A204.1 (cell line): ENCODE measurements around the gene GMDS.
"Not testable (repeated sequence)": the region's sequence is repeated elsewhere in the genome, so short reads cannot be mapped to it uniquely, and the experiment has no call there.

Experiments used
- FAIRE-seq: peaks from 2 replicates; lab custom pipeline; 2012; peaks lifted over from hg19 to GRCh38; lab: Jason Lieb, UNC

Gene GMDS

GRCh38 chr6:1858196-1858595 is 387.2 kb downstream of the GMDS start:
- FAIRE-seq, result peak; percentile 95

- FAIRE-seq, result peak; percentile 86
Measured at GRCh38 chr6:1856381-1856780, 389.0 kb downstream of the GMDS start.

GRCh38 chr6:1855890-1856289 is 389.5 kb downstream of the GMDS start:
- FAIRE-seq, result no peak

GRCh38 chr6:1854296-1854695 is 391.1 kb downstream of the GMDS start:
- no peak for FAIRE-seq

DNA sequence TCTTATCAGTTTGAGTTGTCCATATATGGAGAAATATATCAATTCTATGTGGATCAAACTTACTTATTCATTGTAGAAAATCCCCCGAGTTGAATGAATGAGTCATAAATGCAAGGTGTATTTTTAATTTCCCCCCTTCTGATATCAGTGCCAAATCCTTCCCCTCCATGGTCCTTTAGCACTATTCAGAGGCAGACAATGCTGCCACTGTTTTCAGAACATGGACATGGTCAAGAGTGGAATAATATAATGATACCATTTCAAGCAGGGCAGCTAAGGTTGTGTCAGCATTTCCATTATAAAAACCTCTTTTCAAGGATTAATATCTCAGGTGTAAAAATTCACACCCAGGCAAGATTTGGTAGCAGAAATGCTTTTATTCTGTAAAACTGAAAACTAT is 391.6 kb downstream of the GMDS start:
- no peak for FAIRE-seq

GRCh38 chr6:1851681-1852456 is 393.5 kb downstream of the GMDS start:
- FAIRE-seq, result no peak

DNA sequence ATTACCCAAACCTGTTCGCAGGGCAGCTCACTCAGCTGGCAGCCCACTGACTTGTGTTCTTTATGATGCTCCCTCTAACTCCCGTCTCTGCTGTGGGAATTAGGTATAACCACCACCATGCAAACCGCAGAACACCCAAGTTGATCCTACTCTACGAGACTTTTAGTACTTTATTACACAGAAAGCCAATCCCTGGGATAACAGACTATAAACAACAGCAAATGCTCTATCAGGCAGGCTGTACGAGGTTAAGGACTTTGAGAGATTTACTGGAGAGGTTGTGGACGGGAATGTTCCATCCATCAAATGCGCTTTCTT is 394.6 kb downstream of the GMDS start:
- FAIRE-seq, result no peak

GRCh38 chr6:1850121-1850839 is 395.1 kb downstream of the GMDS start:
- FAIRE-seq, result peak; percentile 43

GRCh38 chr6:1849691-1850090 is 395.7 kb downstream of the GMDS start:
- FAIRE-seq, result peak; percentile 29

DNA sequence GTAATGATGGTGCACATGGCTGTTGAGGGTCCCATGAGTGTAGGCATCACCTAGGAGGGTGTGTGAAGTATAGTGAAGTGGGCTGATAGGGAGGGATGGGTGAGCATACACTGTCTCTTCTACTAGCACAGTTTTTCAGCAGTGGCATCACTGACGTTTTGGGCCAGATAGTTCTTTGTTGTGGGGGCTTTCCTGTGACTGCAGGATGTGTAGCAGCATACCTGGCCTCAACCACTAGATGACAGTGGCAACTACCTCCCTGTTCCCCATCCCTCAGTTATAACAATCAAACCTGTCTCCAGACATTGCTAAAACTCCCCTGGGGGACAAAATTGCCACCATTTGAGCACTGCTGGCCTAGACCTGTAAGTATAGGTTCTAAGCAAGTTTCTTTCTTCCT is 396.7 kb downstream of the GMDS start:
- no peak for FAIRE-seq

DNA sequence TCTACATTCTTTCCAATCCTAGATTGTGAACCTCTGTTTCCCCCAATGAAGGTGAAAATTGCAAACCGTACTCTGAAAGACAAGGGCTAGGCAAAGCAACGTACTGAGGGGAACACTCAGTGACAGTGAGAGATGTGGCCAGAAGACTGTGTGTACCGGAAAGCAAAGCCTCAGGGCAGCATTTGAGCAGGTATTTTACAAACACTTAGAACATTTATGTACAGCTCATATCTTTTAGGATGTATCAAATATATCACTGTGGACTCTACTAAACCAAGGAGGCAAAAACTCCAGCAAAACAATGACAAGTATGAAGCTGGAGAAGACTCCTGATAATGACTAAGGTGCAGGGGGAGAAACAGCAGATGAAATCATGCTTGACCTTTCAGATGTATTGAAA is 398.8 kb downstream of the GMDS start:
- no peak for FAIRE-seq

DNA sequence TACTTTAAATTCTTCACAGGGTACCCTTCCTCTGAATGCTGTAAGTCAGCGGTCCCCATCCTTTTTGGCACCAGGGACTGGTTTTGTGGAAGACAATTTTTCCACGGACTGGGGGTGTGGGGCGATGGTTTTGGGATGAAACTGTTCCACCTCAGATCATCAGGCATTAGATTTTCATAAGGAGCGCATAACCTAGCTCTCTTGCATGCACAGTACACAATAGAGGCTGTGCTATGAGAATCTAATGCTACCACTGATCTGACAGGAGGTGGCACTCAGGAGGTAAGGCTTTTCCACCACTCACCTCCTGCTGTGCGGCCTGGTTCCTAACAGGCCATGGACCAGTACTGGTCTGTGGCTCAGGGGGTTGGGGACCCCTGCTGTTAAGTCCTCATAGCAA is 399.9 kb downstream of the GMDS start:
- FAIRE-seq, result not testable (repeated sequence)

DNA sequence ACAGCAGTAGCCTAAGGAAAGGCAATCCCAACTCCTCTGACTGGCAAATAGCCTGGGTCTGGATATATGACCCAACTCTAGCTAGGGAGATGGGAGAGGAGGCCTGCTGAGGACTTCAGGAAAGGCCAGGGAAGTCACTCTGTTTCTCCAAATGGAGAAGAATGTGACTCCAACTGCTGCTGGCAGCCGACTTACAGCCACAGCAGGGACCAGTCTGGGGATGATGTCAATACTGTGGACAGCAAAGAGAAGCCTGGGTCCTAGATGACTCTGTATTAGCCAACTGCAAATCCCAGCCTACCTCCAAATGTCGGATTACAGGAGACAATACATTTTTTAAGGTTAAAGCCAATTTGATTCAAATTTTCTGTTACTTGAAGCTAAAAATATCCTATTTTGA is 403.1 kb downstream of the GMDS start:
- FAIRE-seq, result no peak

DNA sequence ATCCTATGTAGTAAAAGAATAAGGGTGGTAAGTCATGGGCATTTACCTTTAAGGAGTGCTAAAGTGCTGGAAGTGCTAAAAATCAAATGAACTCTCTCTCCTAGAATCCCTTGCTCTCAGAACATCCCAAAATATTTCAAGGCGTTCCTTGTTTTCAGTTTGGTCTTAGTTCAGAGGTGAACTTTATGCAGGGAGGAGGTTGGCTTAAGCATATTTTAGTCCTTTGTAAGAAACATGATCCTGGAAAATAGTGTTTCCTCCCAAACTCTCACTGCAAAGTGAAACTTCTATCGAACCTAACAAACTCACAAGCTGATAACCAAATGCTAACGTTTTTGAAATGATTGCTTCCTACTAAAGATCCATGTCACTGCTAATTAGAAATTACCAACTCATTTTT is 404.3 kb downstream of the GMDS start:
- peak; percentile 86 for FAIRE-seq

DNA sequence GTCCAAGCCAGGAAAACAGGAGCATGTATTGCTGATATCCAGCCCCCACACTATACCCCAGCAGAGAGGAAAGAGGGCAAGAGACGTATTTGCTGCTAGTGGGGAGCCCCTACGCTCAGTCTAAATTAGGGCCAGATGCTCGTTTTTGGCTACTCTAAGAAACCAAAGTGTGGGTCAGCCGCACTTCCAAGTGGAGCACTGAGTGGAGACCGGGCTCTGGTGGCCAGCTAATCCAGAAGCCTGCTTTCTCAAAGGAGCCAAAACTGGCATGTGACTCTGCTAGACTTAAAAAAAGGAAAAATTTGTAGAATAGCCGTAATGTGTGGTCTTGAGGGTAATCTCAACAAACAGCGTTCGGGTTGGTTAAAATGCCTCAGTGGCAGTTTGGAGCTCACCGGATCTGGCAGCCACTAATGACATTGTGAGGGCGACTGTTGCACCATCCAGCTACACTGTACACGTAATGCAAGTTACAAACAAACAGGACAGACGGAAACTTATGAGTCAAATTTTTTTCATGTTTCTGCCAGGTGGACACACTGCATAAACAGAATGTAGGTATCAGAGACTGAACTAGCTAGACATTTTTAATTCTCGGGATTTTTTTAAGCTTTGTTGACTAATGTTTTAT is 404.8 kb downstream of the GMDS start:
- FAIRE-seq, result peak; percentile 86

DNA sequence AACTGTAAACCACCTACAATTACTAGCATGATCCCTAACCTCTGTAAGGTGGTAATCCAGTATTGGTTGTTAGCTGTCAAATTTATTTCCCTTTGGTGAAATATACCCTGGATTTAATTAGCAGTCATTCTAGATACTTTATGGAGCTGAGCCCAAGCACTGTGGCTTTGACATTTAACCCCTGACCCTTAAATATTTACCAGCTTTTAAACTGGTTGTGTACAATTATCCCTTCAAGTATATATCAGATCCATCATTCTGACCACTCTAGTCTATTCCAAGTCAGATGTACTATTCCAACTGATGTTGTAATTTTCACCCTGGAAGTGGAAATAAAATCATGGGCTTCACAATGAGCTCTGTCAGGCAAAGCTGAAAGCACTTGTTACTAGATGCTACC is 406.0 kb downstream of the GMDS start:
- peak; percentile 46 for FAIRE-seq

DNA sequence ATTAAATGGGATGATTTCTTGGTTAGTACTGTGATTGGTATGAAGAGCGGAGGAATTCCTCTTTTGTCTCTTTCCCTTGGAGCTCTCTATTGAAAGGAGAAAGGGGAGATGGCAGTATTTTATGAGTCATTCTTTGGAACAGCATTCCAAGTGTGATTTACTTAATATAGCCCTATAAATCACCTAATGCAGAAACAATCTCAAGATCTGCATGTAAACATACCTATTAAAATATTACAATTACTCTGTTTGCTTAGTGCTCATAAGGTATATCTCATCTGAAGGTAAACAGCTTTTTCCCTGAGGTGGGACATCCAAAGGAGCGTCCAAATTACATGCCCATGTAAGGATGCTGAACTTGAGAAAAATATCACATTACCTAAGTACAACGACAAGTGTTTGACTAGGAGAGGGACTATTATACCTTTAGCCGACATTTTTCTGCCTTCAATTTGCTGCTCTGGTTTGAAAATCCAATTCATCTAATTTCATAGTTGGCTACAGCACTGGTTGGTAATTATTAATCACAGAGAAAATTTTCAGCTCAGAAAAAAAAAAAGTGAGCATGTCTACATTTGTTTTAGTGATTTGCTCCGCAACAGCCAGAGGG is 406.7 kb downstream of the GMDS start:
- FAIRE-seq, result peak; percentile 3

DNA sequence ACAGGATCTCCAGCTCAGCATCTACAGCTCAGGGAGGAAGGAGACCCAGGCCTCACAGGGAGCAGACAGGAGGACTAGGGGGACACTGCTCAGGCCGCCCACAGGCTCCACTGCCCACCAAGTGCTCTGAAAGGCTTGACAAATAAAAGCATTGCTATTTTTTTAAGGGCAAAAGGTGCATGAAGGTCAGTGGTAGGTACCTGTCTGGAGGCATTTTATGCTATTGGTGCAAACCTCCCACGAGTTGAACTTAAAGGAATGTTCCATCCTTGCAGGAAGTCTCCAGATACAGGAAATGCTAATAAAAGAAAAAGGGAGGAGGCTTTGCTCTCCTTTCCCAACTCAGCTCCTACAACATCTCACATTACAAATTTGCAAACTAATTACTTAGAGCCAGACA is 407.6 kb downstream of the GMDS start:
- FAIRE-seq, result no peak

DNA sequence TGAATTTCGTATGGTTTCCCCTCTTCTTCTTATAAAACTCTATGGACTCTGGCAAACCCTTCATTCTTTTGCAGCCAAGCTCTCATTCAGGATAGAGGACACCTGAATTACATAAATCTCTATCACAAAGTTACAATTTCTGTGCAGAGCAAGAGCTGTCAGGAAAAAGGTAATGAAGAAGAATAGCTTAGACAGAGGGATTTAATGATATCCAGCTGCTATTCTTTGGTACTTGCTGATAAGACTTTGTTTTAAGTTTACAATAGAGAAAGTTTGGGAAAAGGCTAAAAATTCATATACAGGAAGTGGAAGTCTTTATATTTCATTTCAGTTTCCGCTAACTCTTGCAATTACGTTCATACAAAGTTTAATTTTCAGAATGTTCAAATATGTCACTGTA is 408.7 kb downstream of the GMDS start:
- FAIRE-seq, result no peak

DNA sequence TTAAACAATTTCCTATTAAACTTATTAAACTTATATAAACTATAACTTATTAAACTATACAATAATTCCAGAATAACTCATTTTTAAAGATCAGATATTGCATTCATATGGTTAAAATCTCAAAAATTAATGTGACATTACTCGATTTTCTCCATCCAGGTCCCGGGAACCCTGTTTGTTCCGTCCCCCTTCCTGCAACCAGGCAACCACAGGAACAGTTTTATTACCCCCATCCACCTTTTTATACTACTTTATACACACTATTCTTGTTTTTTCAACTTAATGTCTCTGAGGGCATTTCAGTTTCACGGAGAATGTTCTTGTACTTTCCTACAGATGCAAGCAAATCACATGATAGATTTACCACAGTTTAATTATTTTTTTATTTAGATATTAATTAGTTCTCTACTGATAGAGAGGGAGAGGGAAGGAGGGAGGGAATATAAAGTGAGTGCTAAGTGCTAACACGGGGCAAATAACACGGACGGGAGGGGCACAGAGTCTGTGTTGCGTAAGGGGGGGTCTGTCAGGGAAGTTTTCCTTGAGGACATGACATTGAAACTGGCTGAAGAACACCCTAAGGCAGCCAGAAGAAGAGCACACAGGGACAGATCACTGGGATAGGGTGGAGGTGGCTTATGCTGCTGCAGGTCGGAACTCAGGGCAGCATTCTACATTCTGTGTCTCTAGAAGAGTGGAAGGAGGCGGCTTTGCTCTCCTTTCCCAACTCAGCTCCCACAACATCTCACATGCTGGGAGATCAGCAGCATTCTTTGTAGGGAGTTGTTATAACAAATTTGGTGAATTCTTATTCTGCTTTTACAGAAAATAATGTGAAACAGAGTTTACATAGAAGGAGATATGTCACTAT is 410.5 kb downstream of the GMDS start:
- FAIRE-seq, result no peak

DNA sequence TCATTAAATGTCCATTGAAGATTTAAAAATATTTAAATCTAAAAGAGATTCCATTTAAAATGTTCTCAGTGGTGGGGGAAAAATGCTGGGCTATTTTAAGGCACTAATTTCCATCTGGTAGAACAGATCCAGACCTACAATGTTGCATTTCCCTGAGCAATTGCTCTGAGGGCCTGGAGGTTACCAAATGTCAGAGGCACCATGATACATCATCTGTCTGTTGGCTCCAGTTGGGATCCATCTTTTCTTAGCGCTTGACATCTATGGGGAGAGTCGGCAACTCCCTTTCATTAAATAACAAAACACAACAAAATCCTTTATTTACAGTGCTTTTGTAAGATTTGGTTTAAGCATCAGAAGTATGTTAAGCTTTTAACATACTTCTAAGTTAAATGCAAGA is 411.2 kb downstream of the GMDS start:
- no peak for FAIRE-seq
